ENCODE results near the gene BTBD17. TPM values are rescaled to one million over a fixed set of nuclear protein-coding genes. Genes with fewer than 3 reads are reported as not detected.
A peak's percentile ranks its signal among the peaks of the same experiment; 100 is the strongest.

BTBD17 gene
- total and polyA plus RNA-seq, 2 experiments from 2014 or later: 1.9 to 5.0 TPM

GRCh38 chr17:74394977-74395376 is 33.3 kb upstream of the BTBD17 start:
- H3K36me3 Mint-ChIP-seq (ENCODE audit: low read depth): no peaks in the 10 kb centered on the region
- Histone ChIP-seq H3K79me2 (replicated peaks; ENCODE audit: insufficient read depth) (no peaks in the 10 kb centered on the region), H4K20me1 (replicated peaks; ENCODE audit: insufficient read depth) (no peaks in the 10 kb centered on the region), H3K4me1 (ENCODE audit: insufficient read depth) (no peaks in the 10 kb centered on the region; the same call in 1 of the 2 replicates), H3K36me3 (ENCODE audit: insufficient read depth) (no peaks in the 10 kb centered on the region), H3K4me3 (no peak overlapping the region), H3K4me2 (no peak overlapping the region), H3K27ac (ENCODE audit: low read depth) (no peak overlapping the region), H3F3A (replicated peaks; ENCODE audit: low read depth) (no peaks in the 10 kb centered on the region), H3K27me3 (ENCODE audit: insufficient read depth) (no peaks in the 10 kb centered on the region), H3K9me2 (ENCODE audit: insufficient read depth) (no peaks in the 10 kb centered on the region), H2AFZ (no peak overlapping the region; the same call in 1 of the 2 replicates)
- H3K27me3 Mint-ChIP-seq (ENCODE audit: insufficient read depth, low read depth, poor library complexity): peaks cover 10% of the 10 kb centered on the region
- ATAC-seq: no peak
- H3K9me3 Mint-ChIP-seq: peaks cover 4% of the 10 kb centered on the region; the same call in 2 of the 3 replicates
- no peak overlapping the region for H3K4me3 Mint-ChIP-seq
- no peak for DNase-seq (ENCODE audit: low spot score)
- H3K4me1 Mint-ChIP-seq: peaks cover 16% of the 10 kb centered on the region; the same call in 2 of the 3 replicates
- peak overlapping the region; percentile 26; the same call in 1 of the 2 replicates for H3K27ac Mint-ChIP-seq
- TF ChIP-seq EZH2 (IDR thresholded peaks at IDR 0.05; ENCODE audit: low read depth, unreplicated experiment) (no peak), JUNB (IDR thresholded peaks at IDR 0.05; ENCODE audit: unreplicated experiment) (no peak), ZNF114 (CRISPR knock-in tag; IDR thresholded peaks at IDR 0.05) (no peak), EZH2phosphoT487 (IDR thresholded peaks at IDR 0.05; ENCODE audit: unreplicated experiment) (no peak)
- TF ChIP-seq, protein P1, sequence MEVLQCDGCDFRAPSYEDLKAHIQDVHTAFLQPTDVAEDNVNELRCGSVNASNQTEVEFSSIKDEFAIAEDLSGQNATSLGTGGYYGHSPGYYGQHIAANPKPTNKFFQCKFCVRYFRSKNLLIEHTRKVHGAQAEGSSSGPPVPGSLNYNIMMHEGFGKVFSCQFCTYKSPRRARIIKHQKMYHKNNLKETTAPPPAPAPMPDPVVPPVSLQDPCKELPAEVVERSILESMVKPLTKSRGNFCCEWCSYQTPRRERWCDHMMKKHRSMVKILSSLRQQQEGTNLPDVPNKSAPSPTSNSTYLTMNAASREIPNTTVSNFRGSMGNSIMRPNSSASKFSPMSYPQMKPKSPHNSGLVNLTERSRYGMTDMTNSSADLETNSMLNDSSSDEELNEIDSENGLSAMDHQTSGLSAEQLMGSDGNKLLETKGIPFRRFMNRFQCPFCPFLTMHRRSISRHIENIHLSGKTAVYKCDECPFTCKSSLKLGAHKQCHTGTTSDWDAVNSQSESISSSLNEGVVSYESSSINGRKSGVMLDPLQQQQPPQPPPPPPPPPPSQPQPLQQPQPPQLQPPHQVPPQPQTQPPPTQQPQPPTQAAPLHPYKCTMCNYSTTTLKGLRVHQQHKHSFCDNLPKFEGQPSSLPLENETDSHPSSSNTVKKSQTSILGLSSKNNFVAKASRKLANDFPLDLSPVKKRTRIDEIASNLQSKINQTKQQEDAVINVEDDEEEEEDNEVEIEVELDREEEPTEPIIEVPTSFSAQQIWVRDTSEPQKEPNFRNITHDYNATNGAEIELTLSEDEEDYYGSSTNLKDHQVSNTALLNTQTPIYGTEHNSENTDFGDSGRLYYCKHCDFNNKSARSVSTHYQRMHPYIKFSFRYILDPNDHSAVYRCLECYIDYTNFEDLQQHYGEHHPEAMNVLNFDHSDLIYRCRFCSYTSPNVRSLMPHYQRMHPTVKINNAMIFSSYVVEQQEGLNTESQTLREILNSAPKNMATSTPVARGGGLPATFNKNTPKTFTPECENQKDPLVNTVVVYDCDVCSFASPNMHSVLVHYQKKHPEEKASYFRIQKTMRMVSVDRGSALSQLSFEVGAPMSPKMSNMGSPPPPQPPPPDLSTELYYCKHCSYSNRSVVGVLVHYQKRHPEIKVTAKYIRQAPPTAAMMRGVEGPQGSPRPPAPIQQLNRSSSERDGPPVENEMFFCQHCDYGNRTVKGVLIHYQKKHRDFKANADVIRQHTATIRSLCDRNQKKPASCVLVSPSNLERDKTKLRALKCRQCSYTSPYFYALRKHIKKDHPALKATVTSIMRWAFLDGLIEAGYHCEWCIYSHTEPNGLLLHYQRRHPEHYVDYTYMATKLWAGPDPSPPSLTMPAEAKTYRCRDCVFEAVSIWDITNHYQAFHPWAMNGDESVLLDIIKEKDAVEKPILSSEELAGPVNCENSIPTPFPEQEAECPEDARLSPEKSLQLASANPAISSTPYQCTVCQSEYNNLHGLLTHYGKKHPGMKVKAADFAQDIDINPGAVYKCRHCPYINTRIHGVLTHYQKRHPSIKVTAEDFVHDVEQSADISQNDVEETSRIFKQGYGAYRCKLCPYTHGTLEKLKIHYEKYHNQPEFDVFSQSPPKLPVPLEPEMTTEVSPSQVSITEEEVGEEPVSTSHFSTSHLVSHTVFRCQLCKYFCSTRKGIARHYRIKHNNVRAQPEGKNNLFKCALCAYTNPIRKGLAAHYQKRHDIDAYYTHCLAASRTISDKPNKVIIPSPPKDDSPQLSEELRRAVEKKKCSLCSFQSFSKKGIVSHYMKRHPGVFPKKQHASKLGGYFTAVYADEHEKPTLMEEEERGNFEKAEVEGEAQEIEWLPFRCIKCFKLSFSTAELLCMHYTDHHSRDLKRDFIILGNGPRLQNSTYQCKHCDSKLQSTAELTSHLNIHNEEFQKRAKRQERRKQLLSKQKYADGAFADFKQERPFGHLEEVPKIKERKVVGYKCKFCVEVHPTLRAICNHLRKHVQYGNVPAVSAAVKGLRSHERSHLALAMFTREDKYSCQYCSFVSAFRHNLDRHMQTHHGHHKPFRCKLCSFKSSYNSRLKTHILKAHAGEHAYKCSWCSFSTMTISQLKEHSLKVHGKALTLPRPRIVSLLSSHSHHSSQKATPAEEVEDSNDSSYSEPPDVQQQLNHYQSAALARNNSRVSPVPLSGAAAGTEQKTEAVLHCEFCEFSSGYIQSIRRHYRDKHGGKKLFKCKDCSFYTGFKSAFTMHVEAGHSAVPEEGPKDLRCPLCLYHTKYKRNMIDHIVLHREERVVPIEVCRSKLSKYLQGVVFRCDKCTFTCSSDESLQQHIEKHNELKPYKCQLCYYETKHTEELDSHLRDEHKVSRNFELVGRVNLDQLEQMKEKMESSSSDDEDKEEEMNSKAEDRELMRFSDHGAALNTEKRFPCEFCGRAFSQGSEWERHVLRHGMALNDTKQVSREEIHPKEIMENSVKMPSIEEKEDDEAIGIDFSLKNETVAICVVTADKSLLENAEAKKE (CRISPR knock-in tag; IDR thresholded peaks at IDR 0.05): no peak

All from GM23338 (cell line).